A673 (cell line): ENCODE measurements around the gene RRAGC.

Experiments used
- EZH2 ChIP-seq: fragments of 200-600 bp; sonication (generic); IDR thresholded peaks from 2 replicates; pipeline ENCODE4 v1.6.1; 2017; ENCODE audit warnings: borderline replicate concordance, low read depth, mild to moderate bottlenecking, mixed read lengths, antibody characterized with exemption, low read length; ENCODE audit not compliant: poor library complexity, severe bottlenecking
- TF ChIP-seq, protein P1 (sequence below): fragments of 300-800, 200-600 bp; sonication (generic); conservative IDR thresholded peaks from 2 replicates; pipeline ENCODE4 v1.5.1; 2017; ENCODE audit warnings: low read depth, mild to moderate bottlenecking, antibody characterized with exemption, low read length, moderate library complexity, mixed read lengths

DNA sequence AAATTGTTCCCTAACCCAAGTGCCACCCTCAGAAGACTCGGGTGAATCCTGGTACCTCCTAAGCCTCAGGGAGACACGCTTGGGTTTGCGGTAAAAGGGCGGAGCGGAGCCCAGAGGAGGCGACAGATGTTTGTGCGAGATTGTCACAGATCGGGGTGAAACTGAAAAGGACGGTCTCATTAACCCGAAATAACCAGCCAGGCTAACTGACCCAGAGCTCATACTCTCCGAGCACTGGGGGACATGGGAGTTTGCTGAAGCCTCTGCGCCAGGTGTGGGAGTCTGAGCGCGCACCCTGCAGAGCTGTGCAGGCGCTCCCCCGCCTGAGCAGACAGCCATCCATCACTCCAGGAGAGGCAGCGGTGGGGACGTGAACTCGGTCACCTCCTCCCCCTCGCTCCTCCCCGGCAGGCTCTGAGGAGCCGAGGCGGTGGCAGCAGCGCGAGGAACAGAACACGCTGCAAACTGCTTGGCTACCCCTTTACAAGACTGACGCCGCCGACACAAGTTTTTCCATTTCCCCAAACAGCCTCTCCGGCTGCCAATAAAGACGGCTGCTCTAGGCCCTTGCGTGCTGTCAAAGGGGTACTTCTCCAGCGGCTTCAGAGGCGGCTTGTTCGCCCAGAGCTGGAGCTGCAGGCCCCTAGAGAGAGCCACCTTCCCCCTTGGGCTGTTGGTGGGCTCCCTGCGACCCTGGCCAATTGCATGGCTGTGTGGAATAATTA, 43.5 kb downstream of the RRAGC start:
- TF ChIP-seq, protein P1, sequence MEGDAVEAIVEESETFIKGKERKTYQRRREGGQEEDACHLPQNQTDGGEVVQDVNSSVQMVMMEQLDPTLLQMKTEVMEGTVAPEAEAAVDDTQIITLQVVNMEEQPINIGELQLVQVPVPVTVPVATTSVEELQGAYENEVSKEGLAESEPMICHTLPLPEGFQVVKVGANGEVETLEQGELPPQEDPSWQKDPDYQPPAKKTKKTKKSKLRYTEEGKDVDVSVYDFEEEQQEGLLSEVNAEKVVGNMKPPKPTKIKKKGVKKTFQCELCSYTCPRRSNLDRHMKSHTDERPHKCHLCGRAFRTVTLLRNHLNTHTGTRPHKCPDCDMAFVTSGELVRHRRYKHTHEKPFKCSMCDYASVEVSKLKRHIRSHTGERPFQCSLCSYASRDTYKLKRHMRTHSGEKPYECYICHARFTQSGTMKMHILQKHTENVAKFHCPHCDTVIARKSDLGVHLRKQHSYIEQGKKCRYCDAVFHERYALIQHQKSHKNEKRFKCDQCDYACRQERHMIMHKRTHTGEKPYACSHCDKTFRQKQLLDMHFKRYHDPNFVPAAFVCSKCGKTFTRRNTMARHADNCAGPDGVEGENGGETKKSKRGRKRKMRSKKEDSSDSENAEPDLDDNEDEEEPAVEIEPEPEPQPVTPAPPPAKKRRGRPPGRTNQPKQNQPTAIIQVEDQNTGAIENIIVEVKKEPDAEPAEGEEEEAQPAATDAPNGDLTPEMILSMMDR: no peak
- TF ChIP-seq EZH2: no peak
